Right lobe of liver (tissue), 4 donors: ENCODE data around the gene CALD1.

Experiments
- POLR2A ChIP-seq: fragments of 450-650 bp; IDR thresholded peaks from one replicate; pipeline ENCODE4 v1.6.1; 2017; ENCODE audit warnings: antibody characterized with exemption, mild to moderate bottlenecking
- TF ChIP-seq, protein P1 (sequence below), 4 donors: fragments of 200-600 bp in 3 of 4; fragments of 450-650 bp in 1 of 4; IDR thresholded peaks; one replicate each; pipeline versions ENCODE4 v1.5.1 to v1.8.0; 2016 to 2022; ENCODE audit warnings: antibody characterized with exemption in 4 of 4, mild to moderate bottlenecking in 2 of 4
- donor health status: DM: no; HTN: no; CAD: no.
- donor health status: DM: no; HTN: no; CAD: no.
- donor health status: DM: no; HTN: yes; CAD: no.

DNA sequence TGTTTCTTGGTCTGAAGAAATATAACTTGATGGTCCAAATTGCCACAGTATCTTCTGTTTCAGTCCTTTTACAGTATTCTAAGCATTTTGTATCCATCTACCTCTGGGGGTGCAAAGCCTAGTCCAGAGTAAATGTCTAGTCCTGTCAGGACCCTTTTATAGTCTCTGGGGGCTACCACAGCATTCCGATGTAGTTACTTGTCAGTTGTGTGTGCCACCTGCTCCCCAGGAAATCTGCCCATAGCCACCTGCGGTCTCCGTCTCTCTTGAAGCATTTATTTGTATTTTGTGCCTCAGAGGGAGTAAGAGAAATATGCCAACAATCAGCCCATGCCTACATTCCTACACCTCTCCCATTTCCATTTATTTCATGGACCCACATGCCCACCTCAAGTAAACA, 219.7 kb downstream of the CALD1 start:
- TF ChIP-seq, protein P1, sequence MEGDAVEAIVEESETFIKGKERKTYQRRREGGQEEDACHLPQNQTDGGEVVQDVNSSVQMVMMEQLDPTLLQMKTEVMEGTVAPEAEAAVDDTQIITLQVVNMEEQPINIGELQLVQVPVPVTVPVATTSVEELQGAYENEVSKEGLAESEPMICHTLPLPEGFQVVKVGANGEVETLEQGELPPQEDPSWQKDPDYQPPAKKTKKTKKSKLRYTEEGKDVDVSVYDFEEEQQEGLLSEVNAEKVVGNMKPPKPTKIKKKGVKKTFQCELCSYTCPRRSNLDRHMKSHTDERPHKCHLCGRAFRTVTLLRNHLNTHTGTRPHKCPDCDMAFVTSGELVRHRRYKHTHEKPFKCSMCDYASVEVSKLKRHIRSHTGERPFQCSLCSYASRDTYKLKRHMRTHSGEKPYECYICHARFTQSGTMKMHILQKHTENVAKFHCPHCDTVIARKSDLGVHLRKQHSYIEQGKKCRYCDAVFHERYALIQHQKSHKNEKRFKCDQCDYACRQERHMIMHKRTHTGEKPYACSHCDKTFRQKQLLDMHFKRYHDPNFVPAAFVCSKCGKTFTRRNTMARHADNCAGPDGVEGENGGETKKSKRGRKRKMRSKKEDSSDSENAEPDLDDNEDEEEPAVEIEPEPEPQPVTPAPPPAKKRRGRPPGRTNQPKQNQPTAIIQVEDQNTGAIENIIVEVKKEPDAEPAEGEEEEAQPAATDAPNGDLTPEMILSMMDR (IDR thresholded peaks at IDR 0.05) = no peak
- TF ChIP-seq POLR2A = no peak
